NK-92 treated with Interleukin-12 subunit alpha and Interleukin-12 subunit beta, amount 100 ng/mL, for 24 hours (cell line): ENCODE results near the gene SPDYE2.
"Not testable (repeated sequence)": the region's sequence is repeated elsewhere in the genome, so short reads cannot be mapped to it uniquely, and the experiment has no call there.

Experiments used
- DNase-seq: peaks from one replicate; lab custom pipeline; 2025; lab: John Stamatoyannopoulos, UW

The SPDYE2 gene

DNA sequence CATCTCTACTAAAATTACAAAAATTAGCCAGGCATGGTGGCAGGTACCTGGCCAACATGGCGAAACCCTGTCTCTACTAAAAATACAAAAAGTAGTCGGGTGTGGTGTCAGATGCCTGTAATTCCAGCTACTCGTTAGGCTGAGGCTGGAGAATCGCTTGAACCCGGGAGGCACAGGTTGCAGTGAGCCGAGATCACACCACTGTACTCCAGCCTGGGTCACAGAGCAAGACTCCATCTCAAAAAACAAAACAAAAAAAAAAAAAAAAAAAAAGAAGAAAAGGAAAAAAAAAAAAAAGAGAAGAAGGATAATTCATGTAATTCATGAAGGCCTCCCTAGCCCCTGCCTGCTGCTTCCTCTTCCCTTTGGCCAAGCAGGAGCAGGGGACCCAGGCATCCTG lies 10.4 kb upstream of the SPDYE2 start:
- DNase-seq, result not testable (repeated sequence)

DNA sequence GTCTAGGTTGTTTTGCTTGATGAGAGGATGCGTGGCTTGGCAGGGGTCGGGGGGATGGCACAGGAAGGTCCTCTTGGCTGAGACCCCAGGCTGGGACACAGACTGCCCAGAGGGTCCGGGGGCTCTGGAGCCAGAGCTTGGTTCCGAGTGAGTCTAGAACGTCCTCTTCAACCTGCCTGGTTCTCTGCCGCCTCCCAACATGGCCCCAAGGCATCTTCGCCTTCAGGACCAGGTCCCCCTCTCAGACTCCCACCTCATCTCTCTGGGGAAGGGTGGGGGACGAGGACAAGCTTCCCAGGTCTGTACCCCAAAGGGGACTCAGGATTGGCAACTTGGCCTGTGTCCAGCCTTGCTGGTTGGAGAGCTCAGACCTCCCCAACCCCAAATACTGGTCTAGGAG lies 8.9 kb upstream of the SPDYE2 start:
- not testable (repeated sequence) for DNase-seq

GRCh38 chr7:102542771-102543170 lies 8.3 kb upstream of the SPDYE2 start:
- DNase-seq, result not testable (repeated sequence)

DNA sequence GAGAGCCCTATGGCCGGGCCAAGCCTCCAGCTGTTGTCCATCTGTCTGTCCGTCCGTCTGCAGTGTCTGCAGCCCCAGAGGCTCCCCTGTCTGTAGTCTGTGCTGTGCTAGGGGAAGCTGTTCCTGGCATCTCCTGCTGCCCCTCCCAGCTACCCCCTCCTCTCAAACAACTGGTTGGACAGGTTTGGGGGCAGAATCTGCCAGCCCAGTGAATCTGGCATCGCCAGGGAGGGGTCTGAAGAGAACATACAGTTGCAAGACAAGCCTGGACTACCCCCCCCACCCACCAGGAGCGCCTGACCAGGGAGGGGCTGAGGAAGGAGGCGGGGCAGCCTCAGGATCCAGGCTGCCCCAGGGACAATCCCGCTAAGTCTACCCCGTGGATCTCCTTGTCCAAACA lies 7.4 kb upstream of the SPDYE2 start, which contains the start of gene UPK3BL2:
Gene UPK3BL2, minus strand, starts transcription at position 101 of the 400 bp plus-strand sequence. Its CDS starts 60 bp downstream, at position 41.
- not testable (repeated sequence) for DNase-seq

DNA sequence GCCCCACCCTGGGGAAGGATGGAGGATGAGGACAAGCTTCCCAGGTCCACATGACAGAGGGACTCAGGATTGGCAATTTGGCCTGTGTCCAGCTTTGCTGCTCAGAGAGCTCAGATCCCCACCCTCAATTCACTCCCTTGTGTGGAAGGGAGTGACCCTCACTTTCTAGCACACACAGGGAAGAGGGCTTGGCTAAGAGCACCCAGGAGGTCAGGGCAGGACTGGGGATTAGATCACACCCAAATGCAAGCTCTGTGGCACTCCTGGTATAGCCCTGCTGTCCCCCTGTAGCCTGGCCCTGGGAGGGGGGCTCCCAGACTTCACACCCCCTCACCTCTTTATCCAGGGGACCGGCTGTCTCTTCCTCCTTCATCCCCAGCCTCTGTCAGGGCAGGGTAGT lies 6.7 kb upstream of the SPDYE2 start:
- DNase-seq, result not testable (repeated sequence)

GRCh38 chr7:102545288-102545687 lies 5.7 kb upstream of the SPDYE2 start:
- DNase-seq, result not testable (repeated sequence)

GRCh38 chr7:102546353-102546752 lies 4.7 kb upstream of the SPDYE2 start:
- not testable (repeated sequence) for DNase-seq

DNA sequence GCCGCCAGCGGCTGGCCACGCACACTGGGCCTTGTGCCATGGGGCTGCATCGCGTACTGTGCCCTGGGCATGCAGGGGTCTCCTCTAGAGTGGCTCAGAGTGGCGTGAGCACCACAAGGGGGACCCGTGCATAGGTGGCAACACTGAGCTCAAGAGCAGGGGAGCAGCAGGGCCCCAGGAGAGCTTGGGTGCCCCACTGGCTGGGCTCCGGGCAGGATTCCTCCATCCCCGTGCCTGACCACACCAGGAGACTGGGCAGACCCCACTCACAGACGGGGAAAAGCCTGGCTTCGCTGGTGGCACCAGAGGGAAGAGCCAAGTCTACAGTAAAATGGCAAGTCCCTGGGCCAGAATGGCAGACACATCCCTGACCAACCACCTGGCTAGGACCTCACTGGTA lies 17.6 kb downstream of the SPDYE2 start:
- not testable (repeated sequence) for DNase-seq

DNA sequence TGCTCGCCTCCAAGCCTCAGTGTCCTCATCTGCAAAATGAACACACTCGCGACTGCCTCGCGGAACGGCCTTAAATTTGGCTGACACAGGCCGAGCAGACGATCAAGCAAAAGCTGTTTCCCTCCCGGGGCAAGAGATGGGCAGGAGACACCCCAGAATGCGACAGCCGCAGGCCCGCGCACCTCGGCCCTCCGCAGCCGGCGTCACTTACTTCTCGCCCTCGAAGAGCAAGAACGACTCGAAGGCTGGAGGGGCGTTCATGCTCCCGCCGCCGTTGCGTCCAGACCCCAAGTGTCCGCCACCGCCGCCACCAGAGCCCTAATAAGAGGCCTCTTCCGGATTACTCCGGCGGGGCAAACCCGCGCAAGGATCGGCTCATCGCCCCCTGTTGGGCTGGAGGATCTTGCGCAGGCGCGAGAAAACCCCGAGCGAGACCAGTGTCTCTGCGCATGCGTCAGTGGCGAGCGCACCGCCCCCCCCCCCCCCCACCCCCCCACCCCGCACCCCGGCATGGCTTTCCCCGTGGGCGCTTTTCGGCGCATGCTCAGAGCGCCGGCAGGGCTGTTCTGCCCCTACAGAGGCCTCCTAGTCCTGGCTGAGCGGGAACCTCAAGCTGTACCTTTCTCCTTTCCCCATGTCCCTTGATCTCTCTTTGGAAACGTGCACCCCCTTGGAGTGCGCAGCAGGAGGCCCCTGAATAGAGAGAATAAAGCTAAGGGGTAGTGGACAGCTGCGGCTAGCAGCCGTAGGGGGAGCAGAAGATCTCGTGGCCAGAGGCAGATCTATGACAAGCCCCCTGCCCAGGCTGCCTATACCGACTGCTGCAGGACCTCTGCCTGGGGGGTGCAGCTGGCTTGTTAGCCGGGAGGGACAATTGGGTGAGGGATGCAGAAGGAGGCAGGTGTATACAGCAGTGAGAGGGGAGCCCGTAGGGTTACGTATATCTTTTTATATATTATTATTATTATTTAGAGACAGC lies 21.5 kb downstream of the SPDYE2 start, which contains the start of gene POLR2J3:
Gene POLR2J3, minus strand, starts transcription at position 323 of the 979 bp plus-strand sequence. Its CDS starts 62 bp downstream, at position 261.
- not testable (repeated sequence) for DNase-seq

GRCh38 chr7:102574607-102575006 lies 23.6 kb downstream of the SPDYE2 start:
- DNase-seq, result not testable (repeated sequence)

- not testable (repeated sequence) for DNase-seq
These were observed 25.3 kb downstream of the SPDYE2 start for GRCh38 chr7:102576363-102576762.

DNA sequence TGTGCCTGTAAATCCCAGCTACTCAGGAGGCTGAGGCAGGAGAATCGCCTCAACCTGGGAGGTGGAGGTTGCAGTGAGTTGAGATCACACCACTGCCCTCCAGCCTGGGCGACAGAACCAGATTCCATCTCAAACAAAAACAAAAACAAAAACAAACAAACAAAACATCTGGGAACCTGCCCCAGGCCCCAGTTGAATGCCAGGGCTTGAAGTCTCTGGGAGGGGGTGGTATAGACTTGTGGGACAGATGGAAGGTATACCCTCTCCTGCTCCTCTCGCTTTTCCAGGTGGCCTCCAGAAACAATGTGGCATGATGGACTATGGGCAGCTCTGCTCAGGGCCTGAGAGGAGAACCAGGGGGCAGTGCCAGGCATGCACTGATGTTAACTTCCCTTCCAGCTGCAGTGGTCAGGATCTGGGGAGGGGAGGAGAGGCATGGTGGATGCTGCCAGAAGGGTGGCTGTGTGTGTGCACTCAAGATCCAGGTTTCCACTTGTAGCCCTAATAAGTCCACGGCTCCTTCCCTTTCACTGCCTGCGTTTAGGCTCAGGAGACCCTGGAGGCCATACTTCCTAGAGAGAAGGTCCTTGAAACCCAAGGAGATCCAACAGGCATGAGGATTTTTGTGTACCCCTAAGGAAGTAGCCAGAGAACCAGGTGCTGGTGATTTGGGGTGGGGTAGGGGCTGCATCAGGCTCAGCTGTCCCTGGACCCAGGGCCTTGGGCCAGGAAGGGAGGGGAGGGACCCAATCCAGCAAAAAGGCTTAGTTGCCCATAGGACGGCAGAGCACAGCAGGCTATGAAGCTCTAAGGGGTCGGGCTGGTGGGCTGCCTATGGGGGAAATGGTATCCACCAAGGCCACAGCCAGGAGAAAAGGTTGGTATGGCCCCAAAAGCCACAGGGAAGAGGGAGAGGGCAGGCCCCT lies 26.6 kb downstream of the SPDYE2 start:
- DNase-seq, result not testable (repeated sequence)

GRCh38 chr7:102578486-102578885 lies 27.5 kb downstream of the SPDYE2 start:
- not testable (repeated sequence) for DNase-seq

DNA sequence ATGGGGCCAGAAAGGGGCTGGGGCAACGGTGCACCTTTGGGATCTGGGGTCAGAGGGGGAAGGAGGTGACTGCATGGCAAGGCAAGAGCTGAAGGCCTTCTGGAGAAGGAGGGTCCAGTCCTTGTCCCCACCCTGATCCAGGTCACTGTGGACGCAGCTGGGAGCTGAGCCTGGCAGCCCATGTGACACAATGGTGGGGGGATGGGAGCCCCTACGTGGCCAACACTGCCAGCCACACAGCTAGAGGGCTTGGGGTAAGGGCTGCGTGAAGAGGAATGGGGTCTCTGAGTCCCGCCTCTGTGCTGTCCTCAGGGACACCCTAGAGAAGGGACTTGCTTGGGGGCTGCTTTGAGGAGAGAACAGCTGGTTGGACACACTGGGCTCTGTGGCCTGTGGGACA lies 30.7 kb downstream of the SPDYE2 start:
- not testable (repeated sequence) for DNase-seq

GRCh38 chr7:102583495-102583894 lies 32.5 kb downstream of the SPDYE2 start:
- not testable (repeated sequence) for DNase-seq

DNA sequence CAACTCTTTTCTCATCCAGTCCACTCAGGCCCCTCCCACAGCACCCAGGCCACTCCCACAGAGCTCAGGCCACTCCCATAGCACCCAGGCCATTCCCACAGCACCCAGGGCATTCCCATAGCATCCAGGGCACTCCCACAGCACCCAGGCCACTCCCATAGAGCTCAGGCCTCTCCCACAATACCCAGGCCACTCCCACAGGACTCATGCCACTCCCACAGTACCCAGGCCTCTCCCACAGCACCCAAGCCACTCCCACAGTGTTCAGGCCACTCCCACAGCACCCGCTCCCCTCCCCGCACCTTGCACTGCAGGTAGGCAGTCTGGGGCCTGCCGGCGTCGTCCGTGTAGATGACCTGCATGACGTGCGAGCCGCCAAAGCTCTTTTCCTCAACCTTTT lies 38.8 kb downstream of the SPDYE2 start:
- not testable (repeated sequence) for DNase-seq

- not testable (repeated sequence) for DNase-seq
These were observed 41.5 kb downstream of the SPDYE2 start for GRCh38 chr7:102592477-102593019.

DNA sequence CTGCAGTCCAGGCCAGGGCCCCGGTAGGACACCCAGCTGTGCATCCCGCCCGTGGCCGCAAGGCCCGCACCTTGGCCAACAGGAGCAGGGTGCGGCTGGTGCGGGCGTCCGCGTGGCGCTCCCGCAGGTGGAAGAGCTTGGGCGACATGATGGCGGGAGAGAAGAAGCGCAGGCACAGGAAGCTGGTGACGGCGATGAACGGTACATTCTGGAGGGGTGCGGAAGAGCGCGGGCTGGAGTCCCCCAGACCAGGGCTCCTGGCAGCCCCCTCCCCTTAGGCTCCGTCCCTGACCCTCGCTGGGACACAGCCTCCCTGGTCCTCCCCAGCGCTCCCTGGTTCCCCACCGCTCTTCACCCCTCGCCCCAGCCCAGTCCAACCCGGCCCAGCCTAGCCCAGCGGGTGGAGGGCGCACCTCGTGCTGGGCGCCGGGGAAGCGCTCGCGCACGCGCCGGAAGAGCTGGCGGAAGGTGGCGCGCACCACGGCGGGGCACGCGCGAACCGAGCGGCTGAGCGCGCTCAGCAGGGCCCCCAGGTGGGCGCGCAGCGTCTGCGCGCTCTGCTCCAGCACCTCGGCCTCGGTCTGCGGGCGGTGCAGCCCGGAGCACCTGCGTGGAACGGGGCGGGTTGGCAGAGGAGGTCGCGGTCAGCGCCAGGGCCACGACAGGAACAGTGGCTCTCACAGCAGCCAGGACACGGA lies 42.8 kb downstream of the SPDYE2 start:
- DNase-seq, result not testable (repeated sequence)

- not testable (repeated sequence) for DNase-seq
These were observed 45.0 kb downstream of the SPDYE2 start for GRCh38 chr7:102596036-102596435.

GRCh38 chr7:102599699-102600098 lies 48.7 kb downstream of the SPDYE2 start:
- not testable (repeated sequence) for DNase-seq

DNA sequence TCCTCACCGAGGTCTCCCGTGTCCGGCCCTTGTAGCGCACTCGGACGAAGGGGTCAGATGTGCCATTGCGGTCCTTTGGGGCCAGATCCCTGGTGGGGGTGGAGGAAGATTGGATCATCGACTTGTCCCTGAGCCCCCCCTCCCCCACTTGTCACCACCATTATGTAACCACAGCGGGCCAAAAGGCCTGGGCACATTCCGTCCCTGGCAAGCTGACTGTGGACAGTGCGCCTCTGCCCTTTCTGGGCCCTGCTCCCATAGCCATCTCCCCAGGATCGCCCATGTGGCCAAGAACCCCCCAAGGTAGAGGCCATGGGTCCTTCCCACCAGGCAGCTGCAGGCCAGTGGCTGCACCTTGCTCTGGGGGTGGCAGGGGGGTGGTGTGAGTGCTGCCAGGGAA lies 51.3 kb downstream of the SPDYE2 start:
- DNase-seq, result not testable (repeated sequence)
